ENCODE results near the gene TTI1. TPM values are rescaled to one million over a fixed set of nuclear protein-coding genes. Genes with fewer than 3 reads are reported as not detected.

The TTI1 gene
- polyA plus RNA-seq, 1 of the 3 experiments (the other 2 are of a cell fraction) = 15.6 TPM

DNA sequence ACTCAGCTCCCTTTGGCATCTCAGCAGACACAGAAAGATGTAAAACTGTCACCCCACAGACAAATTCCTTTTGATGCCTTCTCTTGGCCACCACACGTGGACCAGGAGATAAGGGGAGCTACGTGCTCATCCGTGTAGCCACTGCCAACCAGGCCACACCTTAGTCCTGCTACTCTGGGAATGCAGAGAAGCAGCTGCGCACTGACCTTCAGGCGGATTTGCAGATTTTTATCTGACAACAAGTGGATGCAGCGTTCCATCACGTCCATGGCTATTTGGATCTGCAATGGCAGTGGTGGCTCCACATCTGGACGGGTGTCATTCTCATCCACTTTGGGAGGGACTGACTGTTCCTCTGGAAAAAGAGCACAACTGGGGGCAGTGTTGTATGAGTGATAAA lies 30.8 kb downstream of the TTI1 start:
- TF ChIP-seq, protein P1, sequence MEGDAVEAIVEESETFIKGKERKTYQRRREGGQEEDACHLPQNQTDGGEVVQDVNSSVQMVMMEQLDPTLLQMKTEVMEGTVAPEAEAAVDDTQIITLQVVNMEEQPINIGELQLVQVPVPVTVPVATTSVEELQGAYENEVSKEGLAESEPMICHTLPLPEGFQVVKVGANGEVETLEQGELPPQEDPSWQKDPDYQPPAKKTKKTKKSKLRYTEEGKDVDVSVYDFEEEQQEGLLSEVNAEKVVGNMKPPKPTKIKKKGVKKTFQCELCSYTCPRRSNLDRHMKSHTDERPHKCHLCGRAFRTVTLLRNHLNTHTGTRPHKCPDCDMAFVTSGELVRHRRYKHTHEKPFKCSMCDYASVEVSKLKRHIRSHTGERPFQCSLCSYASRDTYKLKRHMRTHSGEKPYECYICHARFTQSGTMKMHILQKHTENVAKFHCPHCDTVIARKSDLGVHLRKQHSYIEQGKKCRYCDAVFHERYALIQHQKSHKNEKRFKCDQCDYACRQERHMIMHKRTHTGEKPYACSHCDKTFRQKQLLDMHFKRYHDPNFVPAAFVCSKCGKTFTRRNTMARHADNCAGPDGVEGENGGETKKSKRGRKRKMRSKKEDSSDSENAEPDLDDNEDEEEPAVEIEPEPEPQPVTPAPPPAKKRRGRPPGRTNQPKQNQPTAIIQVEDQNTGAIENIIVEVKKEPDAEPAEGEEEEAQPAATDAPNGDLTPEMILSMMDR (IDR thresholded peaks at IDR 0.05) = no peak
- no peak for TF ChIP-seq FOXJ3 (CRISPR knock-in tag; IDR thresholded peaks at IDR 0.05)
- TF ChIP-seq, protein P2, sequence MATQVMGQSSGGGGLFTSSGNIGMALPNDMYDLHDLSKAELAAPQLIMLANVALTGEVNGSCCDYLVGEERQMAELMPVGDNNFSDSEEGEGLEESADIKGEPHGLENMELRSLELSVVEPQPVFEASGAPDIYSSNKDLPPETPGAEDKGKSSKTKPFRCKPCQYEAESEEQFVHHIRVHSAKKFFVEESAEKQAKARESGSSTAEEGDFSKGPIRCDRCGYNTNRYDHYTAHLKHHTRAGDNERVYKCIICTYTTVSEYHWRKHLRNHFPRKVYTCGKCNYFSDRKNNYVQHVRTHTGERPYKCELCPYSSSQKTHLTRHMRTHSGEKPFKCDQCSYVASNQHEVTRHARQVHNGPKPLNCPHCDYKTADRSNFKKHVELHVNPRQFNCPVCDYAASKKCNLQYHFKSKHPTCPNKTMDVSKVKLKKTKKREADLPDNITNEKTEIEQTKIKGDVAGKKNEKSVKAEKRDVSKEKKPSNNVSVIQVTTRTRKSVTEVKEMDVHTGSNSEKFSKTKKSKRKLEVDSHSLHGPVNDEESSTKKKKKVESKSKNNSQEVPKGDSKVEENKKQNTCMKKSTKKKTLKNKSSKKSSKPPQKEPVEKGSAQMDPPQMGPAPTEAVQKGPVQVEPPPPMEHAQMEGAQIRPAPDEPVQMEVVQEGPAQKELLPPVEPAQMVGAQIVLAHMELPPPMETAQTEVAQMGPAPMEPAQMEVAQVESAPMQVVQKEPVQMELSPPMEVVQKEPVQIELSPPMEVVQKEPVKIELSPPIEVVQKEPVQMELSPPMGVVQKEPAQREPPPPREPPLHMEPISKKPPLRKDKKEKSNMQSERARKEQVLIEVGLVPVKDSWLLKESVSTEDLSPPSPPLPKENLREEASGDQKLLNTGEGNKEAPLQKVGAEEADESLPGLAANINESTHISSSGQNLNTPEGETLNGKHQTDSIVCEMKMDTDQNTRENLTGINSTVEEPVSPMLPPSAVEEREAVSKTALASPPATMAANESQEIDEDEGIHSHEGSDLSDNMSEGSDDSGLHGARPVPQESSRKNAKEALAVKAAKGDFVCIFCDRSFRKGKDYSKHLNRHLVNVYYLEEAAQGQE (IDR thresholded peaks at IDR 0.05; ENCODE audit: low read depth, low read length) = no peak
- TF ChIP-seq, protein P3, sequence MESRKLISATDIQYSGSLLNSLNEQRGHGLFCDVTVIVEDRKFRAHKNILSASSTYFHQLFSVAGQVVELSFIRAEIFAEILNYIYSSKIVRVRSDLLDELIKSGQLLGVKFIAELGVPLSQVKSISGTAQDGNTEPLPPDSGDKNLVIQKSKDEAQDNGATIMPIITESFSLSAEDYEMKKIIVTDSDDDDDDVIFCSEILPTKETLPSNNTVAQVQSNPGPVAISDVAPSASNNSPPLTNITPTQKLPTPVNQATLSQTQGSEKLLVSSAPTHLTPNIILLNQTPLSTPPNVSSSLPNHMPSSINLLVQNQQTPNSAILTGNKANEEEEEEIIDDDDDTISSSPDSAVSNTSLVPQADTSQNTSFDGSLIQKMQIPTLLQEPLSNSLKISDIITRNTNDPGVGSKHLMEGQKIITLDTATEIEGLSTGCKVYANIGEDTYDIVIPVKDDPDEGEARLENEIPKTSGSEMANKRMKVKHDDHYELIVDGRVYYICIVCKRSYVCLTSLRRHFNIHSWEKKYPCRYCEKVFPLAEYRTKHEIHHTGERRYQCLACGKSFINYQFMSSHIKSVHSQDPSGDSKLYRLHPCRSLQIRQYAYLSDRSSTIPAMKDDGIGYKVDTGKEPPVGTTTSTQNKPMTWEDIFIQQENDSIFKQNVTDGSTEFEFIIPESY (IDR thresholded peaks at IDR 0.05; ENCODE audit: borderline replicate concordance, low read depth) = no peak
- peak in 1 of 2 experiments; percentile 37; a peak in 1 of 4 replicates for TF ChIP-seq EP300 (IDR thresholded peaks at IDR 0.05; ENCODE audit: borderline replicate concordance in 1 of 2, low read depth in 1 of 2, low read length in 1 of 2)
- TF ChIP-seq IRF3 (IDR thresholded peaks at IDR 0.05; ENCODE audit: low read depth, low read length) = no peak
- no peak for TF ChIP-seq SIN3A (IDR thresholded peaks at IDR 0.05; ENCODE audit: borderline replicate concordance, low read depth, low read length)
- no peak for TF ChIP-seq CHD2 (IDR thresholded peaks at IDR 0.05; ENCODE audit: low read length, partially characterized antibody)
- TF ChIP-seq GATA2 (CRISPR knock-in tag; IDR thresholded peaks at IDR 0.05) = peak; percentile 61; the same call in 1 of the 2 replicates
- TF ChIP-seq JUND (IDR thresholded peaks at IDR 0.05) = no peak
- no peak for TF ChIP-seq TAF1 (IDR thresholded peaks at IDR 0.05; ENCODE audit: borderline replicate concordance, low read depth, low read length)
- peak; percentile 97 for TF ChIP-seq RCOR1 (IDR thresholded peaks at IDR 0.05; ENCODE audit: low read length)
- no peak for TF ChIP-seq TCF12 (IDR thresholded peaks at IDR 0.05)
- no peak for TF ChIP-seq EZH2phosphoT487 (IDR thresholded peaks at IDR 0.05; ENCODE audit: borderline replicate concordance, low read depth)
- no peak for TF ChIP-seq SMC3 (IDR thresholded peaks at IDR 0.05; ENCODE audit: low read depth, low read length)
- no peak for TF ChIP-seq FOXM1 (IDR thresholded peaks at IDR 0.05; ENCODE audit: low read depth)
- no peak for TF ChIP-seq POLR2AphosphoS5 (IDR thresholded peaks at IDR 0.05; ENCODE audit: low read depth, low read length)
- TF ChIP-seq GABPA (IDR thresholded peaks at IDR 0.05; ENCODE audit: low read depth) = no peak
- no peak for TF ChIP-seq TEAD4 (IDR thresholded peaks at IDR 0.05; ENCODE audit: borderline replicate concordance, insufficient read depth)
- no peak for TF ChIP-seq MEF2A (IDR thresholded peaks at IDR 0.05; ENCODE audit: borderline replicate concordance, low read depth)
- TF ChIP-seq USF2 (IDR thresholded peaks at IDR 0.05; ENCODE audit: borderline replicate concordance, low read depth, low read length) = no peak
- TF ChIP-seq MXI1 (IDR thresholded peaks at IDR 0.05; ENCODE audit: low read depth, low read length) = peak; percentile 40; the same call in 1 of the 2 replicates
- no peak for TF ChIP-seq YY1 (IDR thresholded peaks at IDR 0.05; ENCODE audit: low read depth)
- TF ChIP-seq RXRA (IDR thresholded peaks at IDR 0.05; ENCODE audit: borderline replicate concordance, low read depth) = no peak
- no peak for TF ChIP-seq ELF1 (IDR thresholded peaks at IDR 0.05)
- no peak for TF ChIP-seq RAD21 (IDR thresholded peaks at IDR 0.05; ENCODE audit: low read length)
- peaks cover 31 to 60% of the 10 kb centered on the region in 2 experiments for H3K36me3 ChIP-seq (replicated peaks in 1 of 2; ENCODE audit: control insufficient read depth in 1 of 2, insufficient read depth in 2 of 2, low read length in 1 of 2)
- 0 out of 2 replicates have a peak overlapping the region, but pooled peaks have one; percentile 13 for H3K4me2 ChIP-seq
- peak; percentile 68 for DNase-seq
- H3K27ac ChIP-seq (ENCODE audit: low read depth in 2 of 2, low read length in 1 of 2) = peak overlapping the region in 1 of 2 experiments; percentile 70; a peak in 1 of 4 replicates
- H2AFZ ChIP-seq (ENCODE audit: low read depth) = no peak overlapping the region
- ChIA-PET CTCF (interaction anchor here (0.8 to 1.6 kb wide), 4 partner anchors 10 to 438 kb away, joined by 3 to 8 read pairs (median 4); no protein-coding TSS in a partner anchor), POLR2A (no interaction called here)
- H3K4me1 ChIP-seq (ENCODE audit: control insufficient read depth in 1 of 2, insufficient read depth in 2 of 2, low read depth in 1 of 2, low read length in 1 of 2) = peaks cover 9 to 18% of the 10 kb centered on the region in 2 experiments; a peak in 3 of 4 replicates
- peaks cover 15% of the 10 kb centered on the region; the same call in 1 of the 2 replicates for H3K79me2 ChIP-seq (ENCODE audit: insufficient read depth)
- H3K9me3 ChIP-seq = no peaks in the 10 kb centered on the region
- no peaks in the 10 kb centered on the region for H3K27me3 ChIP-seq (ENCODE audit: insufficient read depth)
- peaks cover 6% of the 10 kb centered on the region; the same call in 1 of the 2 replicates for H4K20me1 ChIP-seq (ENCODE audit: insufficient read depth)
- WGBS (ENCODE audit: low lambda C conversion rate) = 94% methylated on average over 8 of the region's 8 CpGs
- H3F3A ChIP-seq (replicated peaks; ENCODE audit: insufficient read depth) = peaks cover 25% of the 10 kb centered on the region
- H3K9me2 ChIP-seq = no peaks in the 10 kb centered on the region
- H3K4me3 ChIP-seq (ENCODE audit: low read depth in 2 of 2, low read length in 1 of 2) = no peak overlapping the region
- H3K9ac ChIP-seq = no peak overlapping the region
